GM10248 (cell line): ENCODE data around the gene IFNL4.

Experiments used
- CTCF ChIA-PET: fragments of 300-600 bp; sonication (Branson Sonifier 250); formaldehyde crosslinking; extraction: SDS; loops from one replicate; lab custom pipeline; 2021; ENCODE audit warnings: antibody characterized with exemption; lab: Yijun Ruan, JAX
- POLR2A ChIA-PET: fragments of 350-650 bp; sonication (Branson Sonifier 250); formaldehyde crosslinking; extraction: SDS; loops from one replicate; lab custom pipeline; 2020; ENCODE audit warnings: antibody characterized with exemption; lab: Yijun Ruan, JAX
- DNase-seq: peaks from one replicate; pipeline ENCODE4 v3.0.0; 2012; ENCODE audit errors: extremely low spot score
- CTCF ChIP-seq: IDR thresholded peaks from 2 replicates; pipeline ENCODE4 v1.5.1; 2012; ENCODE audit warnings: mild to moderate bottlenecking, low read depth; ENCODE audit errors: extremely low read depth, missing control alignments, control extremely low read depth

The IFNL4 gene

DNA sequence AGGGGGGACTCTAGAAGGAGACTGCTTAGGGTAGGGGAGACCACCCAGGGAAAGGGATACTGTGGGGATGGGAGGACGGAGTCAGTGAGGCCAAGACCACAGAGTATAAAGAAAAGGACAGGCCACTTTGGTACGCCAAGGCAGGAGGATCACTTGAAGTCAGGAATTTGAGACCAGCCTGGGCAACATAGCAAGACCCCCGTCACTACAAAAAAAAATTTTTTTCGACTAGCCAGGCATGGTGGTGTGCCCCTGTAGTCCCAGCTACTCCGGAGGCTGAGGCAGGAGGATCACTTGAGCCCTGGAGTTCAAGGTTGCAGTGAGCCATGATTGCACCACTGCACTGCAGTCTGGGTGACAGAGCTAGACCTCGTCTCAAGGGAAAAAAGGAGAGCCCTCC is 10.4 kb downstream of the IFNL4 start:
- DNase-seq: no peak
- ChIA-PET CTCF (no interaction called here), POLR2A (no interaction called here)
- no peak for TF ChIP-seq CTCF

GRCh38 chr19:39237200-39238184 is 11.2 kb downstream of the IFNL4 start:
- CTCF ChIA-PET: no interaction called here
- POLR2A ChIA-PET: interaction anchor here (0.5 kb wide), 1 partner anchor 194 kb away, joined by 7 read pairs; no protein-coding TSS in a partner anchor
- TF ChIP-seq CTCF: no peak
- peak; percentile 79 for DNase-seq

- CTCF ChIA-PET: no interaction called here
- TF ChIP-seq CTCF: no peak
- POLR2A ChIA-PET: no interaction called here
- DNase-seq: no peak
Observed at GRCh38 chr19:39236527-39236926, 12.1 kb downstream of the IFNL4 start.

DNA sequence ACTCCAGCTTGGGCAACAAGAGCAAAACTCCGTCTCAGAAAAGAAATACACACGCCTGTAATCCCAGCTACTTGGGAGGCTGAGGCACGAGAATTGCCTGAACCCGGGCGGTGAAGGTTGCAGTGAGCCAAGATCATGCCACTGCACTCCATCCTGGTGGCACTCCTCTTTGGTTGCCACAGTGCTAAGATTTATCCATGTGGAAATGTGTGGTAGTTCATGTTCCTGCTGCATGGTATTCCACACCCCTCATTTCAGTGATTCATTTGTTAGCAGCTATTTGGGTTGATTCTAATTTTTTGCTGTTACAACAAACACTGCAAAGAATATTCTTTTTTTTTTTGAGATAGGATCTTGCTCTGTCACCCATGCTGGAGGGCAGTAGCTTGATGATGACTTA is 15.9 kb downstream of the IFNL4 start:
- POLR2A ChIA-PET: no interaction called here
- CTCF ChIA-PET: no interaction called here
- no peak for TF ChIP-seq CTCF
- DNase-seq: no peak

DNA sequence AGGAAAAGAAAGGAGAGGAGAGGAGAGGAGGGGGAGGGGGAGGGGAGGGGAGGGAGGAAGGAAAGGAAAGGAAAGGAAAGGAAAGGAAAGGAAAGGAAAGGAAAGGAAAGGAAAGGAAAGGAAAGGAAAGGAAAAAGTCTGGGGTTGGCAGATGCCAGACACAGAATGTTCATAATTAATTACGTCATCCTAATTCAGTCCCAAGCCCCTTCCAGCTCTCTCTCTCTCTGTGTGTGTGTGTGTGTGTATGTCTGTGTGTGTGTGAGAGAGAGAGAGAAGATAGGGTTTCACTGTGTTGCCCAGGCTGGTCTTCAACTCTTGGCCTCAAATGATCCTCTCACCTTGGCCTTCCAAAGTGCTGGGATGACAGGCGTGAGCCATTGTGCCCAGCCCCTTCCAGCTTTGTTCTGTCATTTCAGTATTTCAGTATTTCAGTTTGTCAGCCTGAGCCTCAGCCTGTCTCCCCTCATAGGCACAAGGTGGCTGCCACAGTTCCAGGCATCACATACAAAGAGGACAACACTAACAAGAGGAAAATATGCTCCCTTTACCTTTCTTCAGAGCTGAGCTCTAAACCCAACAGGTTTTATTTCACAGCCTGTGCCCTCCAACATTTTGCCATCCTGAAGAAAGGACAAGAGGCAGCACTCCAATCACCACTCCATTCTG is 18.4 kb downstream of the IFNL4 start:
- CTCF ChIA-PET: no interaction called here
- TF ChIP-seq CTCF: no peak
- POLR2A ChIA-PET: interaction anchor here (0.6 kb wide), 1 partner anchor 129 kb away, joined by 4 read pairs; no protein-coding TSS in a partner anchor
- no peak for DNase-seq

DNA sequence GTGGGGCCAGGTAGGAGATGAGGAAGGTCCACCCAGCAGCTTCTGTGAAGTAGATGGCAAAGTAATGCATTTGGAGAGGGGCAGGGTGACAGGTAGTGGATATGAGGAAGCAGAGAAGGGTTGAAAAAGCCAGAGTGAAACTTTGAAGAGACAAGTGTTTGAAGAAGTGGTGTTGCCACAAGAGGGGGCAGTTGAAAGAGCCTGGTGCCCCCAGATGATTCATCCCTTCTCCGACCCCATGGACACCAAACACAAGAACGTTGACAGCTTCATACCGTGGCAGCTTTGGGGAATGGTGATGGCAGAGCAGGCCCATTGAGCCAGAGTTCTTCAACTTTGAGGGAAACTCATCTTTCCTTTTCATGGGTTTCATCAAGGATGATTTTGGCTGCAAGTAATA is 23.7 kb downstream of the IFNL4 start:
- CTCF ChIA-PET: no interaction called here
- TF ChIP-seq CTCF: no peak
- DNase-seq: no peak
- POLR2A ChIA-PET: no interaction called here
